Stimulated activated CD4-positive, alpha-beta T cell treated with anti-CD3 and anti-CD28 coated beads, Interleukin-1b, Interleukin-23, amount 100 ng/mL, for 48 hours (primary cell): ENCODE measurements around the gene MAML2.

Experiments
- DNase-seq: peaks from one replicate; pipeline ENCODE4 v3.0.0-alpha.2; 2020

Gene MAML2

GRCh38 chr11:96177146-96177545 is 165.8 kb downstream of the MAML2 start:
- DNase-seq = no peak

- DNase-seq = no peak
Measured at GRCh38 chr11:96173906-96174305, 169.1 kb downstream of the MAML2 start.

GRCh38 chr11:96173422-96173821 is 169.6 kb downstream of the MAML2 start:
- DNase-seq = no peak

GRCh38 chr11:96172604-96173003 is 170.4 kb downstream of the MAML2 start:
- no peak for DNase-seq

- no peak for DNase-seq
Measured at GRCh38 chr11:96169250-96169649, 173.7 kb downstream of the MAML2 start.

- no peak for DNase-seq
Measured at GRCh38 chr11:96168623-96169022, 174.4 kb downstream of the MAML2 start.

GRCh38 chr11:96167787-96168186 is 175.2 kb downstream of the MAML2 start:
- no peak for DNase-seq

- no peak for DNase-seq
Measured at GRCh38 chr11:96167203-96167758, 175.7 kb downstream of the MAML2 start.

- DNase-seq = no peak
Measured at GRCh38 chr11:96162816-96163499, 180.0 kb downstream of the MAML2 start.

- no peak for DNase-seq
Measured at GRCh38 chr11:96161307-96162089, 181.5 kb downstream of the MAML2 start.

GRCh38 chr11:96160732-96161306 is 182.2 kb downstream of the MAML2 start:
- no peak for DNase-seq

GRCh38 chr11:96159968-96160367 is 183.0 kb downstream of the MAML2 start:
- no peak for DNase-seq

GRCh38 chr11:96158126-96158525 is 184.9 kb downstream of the MAML2 start:
- no peak for DNase-seq

GRCh38 chr11:96157517-96157873 is 185.5 kb downstream of the MAML2 start:
- DNase-seq = no peak

GRCh38 chr11:96156379-96156722 is 186.6 kb downstream of the MAML2 start:
- no peak for DNase-seq

- DNase-seq = peak; percentile 82
Measured at GRCh38 chr11:96155627-96156378, 187.2 kb downstream of the MAML2 start.

GRCh38 chr11:96154802-96155520 is 188.0 kb downstream of the MAML2 start:
- DNase-seq = no peak

GRCh38 chr11:96152623-96153022 is 190.4 kb downstream of the MAML2 start:
- no peak for DNase-seq

GRCh38 chr11:96151501-96151900 is 191.5 kb downstream of the MAML2 start:
- no peak for DNase-seq

- no peak for DNase-seq
Measured at GRCh38 chr11:96150609-96151008, 192.4 kb downstream of the MAML2 start.

GRCh38 chr11:96149743-96150555 is 193.0 kb downstream of the MAML2 start:
- DNase-seq = no peak
